NCI-H146 treated with DMSO at 0.1 percent for 48 hours (cell line): Measurements from ENCODE around the gene GBX1.

Experiments used
- DNase-seq: peaks from one replicate; lab custom pipeline; 2025; ENCODE audit not compliant: unreplicated experiment; lab: John Stamatoyannopoulos, UW

The GBX1 gene

GRCh38 chr7:151141311-151141854, 26.1 kb downstream of the GBX1 start:
- no peak for DNase-seq

DNA sequence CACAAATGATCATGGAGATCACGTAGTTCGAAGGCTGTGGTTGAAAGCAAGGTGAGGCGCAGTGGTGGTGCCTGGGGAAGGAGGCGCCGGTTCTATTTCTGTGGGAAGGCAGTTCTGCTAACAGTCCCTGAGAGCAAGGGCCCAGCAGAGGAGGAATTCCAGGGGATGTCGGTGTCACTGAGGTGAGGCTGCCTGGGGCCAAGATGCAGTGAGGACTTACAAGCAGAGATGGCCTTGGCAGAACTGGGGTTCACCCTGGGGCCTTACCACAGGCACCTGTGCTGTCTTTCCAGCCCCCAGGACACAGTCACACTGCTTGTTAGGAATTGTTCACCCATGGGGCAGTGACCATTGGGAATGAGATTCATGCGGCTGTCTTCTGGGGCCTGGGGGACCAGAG, 26.7 kb downstream of the GBX1 start:
- DNase-seq, result no peak

DNA sequence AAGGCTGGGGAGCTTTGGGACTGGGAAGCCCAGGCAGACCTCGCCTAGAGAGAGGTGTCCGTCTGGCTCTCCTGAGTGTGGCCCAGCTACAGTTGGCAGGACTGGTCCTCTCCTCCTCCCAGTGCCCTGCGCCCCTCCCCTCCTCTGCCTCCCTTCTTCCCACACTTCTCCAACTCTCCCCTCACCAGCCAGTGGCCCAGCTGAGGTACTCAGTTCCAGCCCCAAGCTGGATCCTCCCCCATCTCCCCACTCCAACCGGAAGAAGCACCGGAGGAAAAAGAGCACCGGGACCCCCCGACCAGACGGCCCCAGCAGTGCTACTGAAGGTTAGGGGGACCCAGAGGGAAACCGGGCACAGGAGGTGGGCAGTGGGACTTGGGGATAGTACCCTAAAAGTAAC, 27.7 kb downstream of the GBX1 start:
- DNase-seq, result no peak

DNA sequence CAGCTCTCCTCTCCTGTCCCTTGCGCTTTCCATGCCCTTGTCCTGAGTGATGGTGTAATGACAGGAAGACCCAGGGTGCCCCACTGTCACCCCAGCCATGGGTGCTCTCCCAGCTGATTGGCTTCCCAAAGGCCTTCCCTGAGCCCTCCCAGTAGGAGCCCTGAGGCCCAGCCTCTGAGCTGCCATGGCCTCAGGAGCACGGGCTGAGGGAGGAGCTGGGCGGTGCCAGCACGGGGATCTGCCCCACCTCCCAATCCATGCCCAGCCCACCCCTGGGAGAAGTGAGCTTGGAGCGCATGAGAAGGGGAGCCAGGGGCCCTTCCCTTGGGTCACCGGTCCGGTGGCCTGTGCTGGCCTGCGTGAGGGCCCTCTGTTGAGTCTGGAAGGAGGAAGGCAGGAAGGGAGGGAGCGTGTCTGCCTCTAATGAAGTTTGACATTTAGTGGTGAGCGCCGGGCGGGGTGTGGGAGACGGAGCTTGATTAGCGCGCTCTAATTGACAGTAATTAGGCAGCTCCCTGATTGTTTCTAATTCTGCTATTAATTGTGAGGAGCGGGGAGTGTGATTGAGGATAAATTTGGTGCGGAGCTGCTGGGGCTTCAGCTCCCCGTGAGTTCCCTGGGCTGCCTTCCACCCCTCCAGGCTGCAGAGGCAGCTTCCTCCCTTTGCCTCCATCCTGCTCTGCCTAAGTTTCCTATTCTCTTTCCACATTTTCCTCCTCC, 28.3 kb downstream of the GBX1 start:
- no peak for DNase-seq

DNA sequence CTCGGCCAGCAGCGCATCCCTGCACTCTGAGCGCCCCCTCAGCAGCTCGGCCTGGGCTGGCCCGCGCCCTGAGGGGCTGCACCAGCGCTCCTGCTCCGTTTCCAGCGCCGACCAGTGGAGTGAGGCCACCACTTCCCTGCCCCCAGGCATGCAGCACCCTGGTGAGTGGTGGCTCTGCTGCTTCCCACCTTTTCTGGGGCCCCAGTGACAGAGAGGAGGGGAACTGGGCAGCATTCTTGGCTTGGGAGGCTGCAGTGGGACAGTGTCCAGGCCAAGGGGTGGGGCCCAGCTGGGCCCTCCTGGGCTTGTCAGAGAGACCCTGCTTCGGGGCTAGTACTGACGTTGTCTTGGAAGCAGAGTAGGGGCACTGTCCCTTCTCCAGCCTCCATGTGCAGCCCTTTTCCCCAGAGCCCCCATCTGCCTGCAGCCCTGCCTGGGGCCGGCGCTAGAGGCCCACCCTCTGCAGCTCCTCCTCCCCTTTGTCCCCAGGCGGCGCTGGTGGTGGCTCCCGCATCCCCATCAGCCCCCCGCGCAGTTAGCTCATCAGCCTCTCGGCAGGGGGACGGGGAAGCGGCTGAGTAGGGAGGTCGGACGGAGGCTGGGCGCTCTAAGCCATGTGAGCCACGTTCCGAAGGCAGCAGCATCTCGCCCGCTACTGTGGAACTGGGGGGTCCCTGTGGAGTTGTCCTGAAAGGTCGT, 29.2 kb downstream of the GBX1 start:
- DNase-seq, result no peak

GRCh38 chr7:151137791-151138152, 29.7 kb downstream of the GBX1 start:
- DNase-seq, result no peak

DNA sequence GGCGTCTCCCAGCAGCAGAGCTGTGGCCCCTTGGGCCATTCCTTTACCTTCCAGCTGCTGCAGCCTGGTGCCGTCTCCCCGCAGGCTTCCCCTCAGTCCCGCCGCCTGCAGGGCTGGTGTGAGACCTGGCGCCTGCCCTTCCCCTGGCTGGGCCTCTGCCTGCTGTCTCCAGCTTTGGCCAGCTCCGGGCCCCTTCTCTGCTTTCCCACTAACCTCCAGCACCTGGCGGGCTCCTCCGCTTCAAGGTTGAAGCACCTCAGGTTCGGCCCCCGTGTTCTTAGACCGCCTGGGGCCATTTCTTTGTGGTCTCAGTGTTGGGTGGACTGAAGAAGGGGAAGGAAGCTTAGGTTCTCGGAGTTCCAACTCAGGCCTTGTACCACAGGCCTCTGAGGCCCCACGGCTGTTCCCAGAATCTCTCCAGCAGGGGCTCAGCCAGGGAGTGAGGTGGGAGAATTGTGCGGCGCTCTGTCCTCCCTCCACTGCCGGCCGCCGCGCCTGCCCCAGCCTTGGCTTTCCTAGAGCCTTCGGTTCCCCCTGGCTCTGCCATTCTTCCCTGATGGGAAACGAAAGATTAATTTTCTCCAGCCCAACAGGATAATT, 30.3 kb downstream of the GBX1 start:
- no peak for DNase-seq

- no peak for DNase-seq
Observed at GRCh38 chr7:151135866-151136843, 31.3 kb downstream of the GBX1 start.

DNA sequence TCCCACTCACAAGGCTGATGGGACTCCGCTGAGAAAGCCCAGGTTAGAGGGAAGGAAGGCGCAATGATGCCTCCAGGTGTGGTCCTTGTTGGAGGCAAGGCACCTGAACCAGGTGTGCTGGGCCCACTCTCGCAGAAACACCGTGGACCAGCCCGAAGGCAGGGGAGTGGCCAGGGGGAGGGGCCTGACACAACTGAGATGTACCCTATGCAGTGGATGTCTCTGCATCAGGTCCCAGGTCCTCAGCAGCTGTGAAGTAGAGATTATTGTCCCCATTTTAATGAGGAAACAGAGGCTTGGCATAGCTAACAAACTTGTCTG, 32.0 kb downstream of the GBX1 start:
- no peak for DNase-seq

DNA sequence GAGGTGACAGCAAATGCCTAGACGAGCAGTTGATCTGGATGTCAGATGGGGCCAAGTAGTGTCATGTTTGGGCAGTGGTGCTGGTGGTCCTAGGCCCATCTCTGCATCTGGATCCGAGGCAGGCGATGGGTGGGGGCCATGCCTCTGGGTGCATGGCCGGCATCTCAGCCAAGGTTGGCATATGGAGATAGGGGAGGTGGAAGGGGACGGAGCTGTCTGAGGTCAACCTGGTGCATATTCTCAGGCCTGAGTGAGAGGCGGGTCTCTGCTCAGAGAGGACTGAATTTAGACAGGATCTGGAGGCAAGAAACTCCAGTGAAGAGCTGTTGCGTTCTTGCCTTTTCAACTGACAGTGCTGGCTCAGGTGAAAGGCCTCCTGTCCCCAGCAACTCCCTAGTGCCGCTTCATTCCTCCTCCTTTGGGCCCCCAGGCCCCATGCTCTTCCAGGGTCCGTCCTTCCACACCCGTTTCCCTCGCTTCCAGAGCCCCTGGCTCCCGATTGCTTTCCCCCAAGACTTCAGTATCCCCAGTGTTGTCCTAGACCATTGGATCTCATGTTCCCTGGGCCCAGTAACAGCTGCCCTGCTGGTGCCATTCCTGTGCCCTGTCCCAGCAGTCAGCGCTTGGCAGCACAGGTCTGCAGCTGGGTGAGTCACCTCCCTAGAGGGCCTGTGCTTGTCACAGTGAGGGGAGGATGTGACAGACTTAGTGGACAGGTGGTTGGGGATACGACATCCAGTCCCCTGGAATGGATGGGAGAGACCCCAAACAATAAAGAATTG, 32.6 kb downstream of the GBX1 start:
- no peak for DNase-seq

GRCh38 chr7:151133986-151134742, 33.3 kb downstream of the GBX1 start:
- DNase-seq, result no peak

DNA sequence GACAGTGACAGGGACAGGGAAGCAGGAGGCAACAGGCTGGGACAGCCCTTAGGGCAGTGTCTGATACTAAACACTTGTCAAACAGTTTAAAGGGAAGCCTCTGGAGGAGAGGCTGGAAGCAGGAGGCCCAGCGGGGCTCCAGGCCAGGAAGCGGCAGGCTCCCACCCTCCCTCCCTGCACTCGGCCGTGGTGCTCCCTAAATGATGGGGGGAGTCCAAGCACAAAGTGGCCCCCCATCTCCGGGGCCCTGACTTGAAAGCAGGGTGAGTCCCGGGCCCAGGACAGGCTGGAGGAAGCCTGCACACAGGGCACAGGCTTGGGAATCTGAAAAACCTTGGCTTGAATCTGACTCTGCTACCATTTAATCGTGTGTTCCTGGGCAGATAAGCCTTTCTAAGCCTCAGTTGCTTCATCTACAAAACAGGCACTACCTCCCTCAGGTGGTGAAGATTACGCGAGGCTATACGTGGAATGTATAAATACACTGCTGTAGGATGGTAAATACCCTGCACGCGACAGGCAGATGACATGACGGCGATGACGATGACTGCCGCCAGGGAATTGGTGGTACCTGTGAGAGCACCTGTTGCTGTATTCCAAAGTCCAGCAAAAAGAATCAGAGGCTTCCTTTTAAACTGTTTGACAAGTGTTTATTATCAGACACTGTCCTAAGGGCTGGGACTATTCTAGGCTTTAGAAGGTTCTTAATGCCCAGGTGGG, 34.1 kb downstream of the GBX1 start:
- DNase-seq, result no peak

GRCh38 chr7:151132461-151133205, 34.9 kb downstream of the GBX1 start:
- DNase-seq, result no peak

- DNase-seq, result no peak
Observed at GRCh38 chr7:151131592-151132293, 35.8 kb downstream of the GBX1 start.

- DNase-seq, result no peak
Observed at GRCh38 chr7:151131224-151131591, 36.3 kb downstream of the GBX1 start.

- no peak for DNase-seq
Observed at GRCh38 chr7:151130741-151131157, 36.7 kb downstream of the GBX1 start.

DNA sequence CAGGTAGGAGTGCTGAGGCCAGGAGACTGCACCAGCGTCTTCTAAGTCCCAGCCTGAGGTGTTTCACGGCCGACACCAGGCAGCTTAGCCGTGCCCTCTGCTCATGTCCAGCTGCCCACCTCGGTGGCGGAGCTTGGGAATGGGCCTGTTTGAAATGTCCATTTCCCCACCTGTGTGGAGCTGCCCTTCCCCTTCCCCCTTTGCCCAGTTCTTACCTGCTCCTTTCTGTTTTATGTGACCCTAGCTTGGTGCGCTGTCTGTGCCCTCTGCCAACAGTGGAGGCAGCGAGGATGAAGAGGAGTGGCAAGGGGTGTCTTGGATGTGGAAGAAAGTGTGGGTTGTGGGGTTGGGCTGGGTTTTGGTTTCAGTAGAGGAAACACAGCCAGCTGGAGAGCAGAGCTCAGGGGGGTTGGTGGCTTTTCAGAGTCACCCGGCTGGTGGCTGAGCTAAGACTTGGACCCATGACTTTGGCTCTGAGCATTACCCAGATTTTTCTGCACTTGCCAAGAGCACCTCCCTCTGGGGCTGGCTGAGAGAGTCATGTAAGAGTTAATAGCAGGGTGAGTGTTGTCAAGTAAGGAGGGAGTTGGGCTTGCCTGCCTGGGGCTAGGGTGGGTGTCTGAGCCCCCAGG, 37.4 kb downstream of the GBX1 start:
- DNase-seq, result no peak
